ENCODE results near the gene LEMD1.

Gene LEMD1

GRCh38 chr1:205343431-205344065, 78.3 kb downstream of the LEMD1 start:
- Mint-ChIP-seq H3K9me3 (no peaks in the 10 kb centered on the region), H3K4me3 (peak overlapping the region in 1 of 3 experiments; percentile 67), H3K4me1 (peaks cover 9% of the 10 kb centered on the region), H3K36me3 (ENCODE audit: low read depth) (no peaks in the 10 kb centered on the region), H3K27me3 (ENCODE audit: low read depth) (peaks cover 69% of the 10 kb centered on the region), H3K27ac (no peak overlapping the region)
- TF ChIP-seq CTCF (IDR thresholded peaks at IDR 0.05; ENCODE audit: unreplicated experiment in 3 of 3) = peak; percentile 17 to 37 (median 20)

GRCh38 chr1:205342986-205343385, 78.9 kb downstream of the LEMD1 start:
- H3K27me3 Mint-ChIP-seq (ENCODE audit: low read depth) = peaks cover 71% of the 10 kb centered on the region
- H3K9me3 Mint-ChIP-seq = no peaks in the 10 kb centered on the region
- peak overlapping the region; percentile 56 to 68 (median 61) for H3K4me3 Mint-ChIP-seq
- peaks cover 9% of the 10 kb centered on the region for H3K4me1 Mint-ChIP-seq
- H3K27ac Mint-ChIP-seq = no peak overlapping the region
- no peaks in the 10 kb centered on the region for H3K36me3 Mint-ChIP-seq (ENCODE audit: low read depth)
- TF ChIP-seq CTCF (IDR thresholded peaks at IDR 0.05; ENCODE audit: unreplicated experiment in 3 of 3) = no peak

GRCh38 chr1:205340676-205341075, 81.2 kb downstream of the LEMD1 start:
- no peak overlapping the region for H3K27ac Mint-ChIP-seq
- H3K27me3 Mint-ChIP-seq (ENCODE audit: low read depth) = peaks cover 63% of the 10 kb centered on the region
- no peaks in the 10 kb centered on the region for H3K36me3 Mint-ChIP-seq (ENCODE audit: low read depth)
- H3K4me3 Mint-ChIP-seq = no peak overlapping the region
- peaks cover 9% of the 10 kb centered on the region for H3K4me1 Mint-ChIP-seq
- no peak for TF ChIP-seq CTCF (IDR thresholded peaks at IDR 0.05; ENCODE audit: unreplicated experiment in 3 of 3)
- no peaks in the 10 kb centered on the region for H3K9me3 Mint-ChIP-seq

- Mint-ChIP-seq H3K36me3 (ENCODE audit: low read depth) (no peaks in the 10 kb centered on the region), H3K9me3 (no peaks in the 10 kb centered on the region), H3K4me1 (peaks cover 5% of the 10 kb centered on the region), H3K27ac (no peak overlapping the region), H3K27me3 (ENCODE audit: low read depth) (peaks cover 53% of the 10 kb centered on the region), H3K4me3 (no peak overlapping the region)
- no peak for TF ChIP-seq CTCF (IDR thresholded peaks at IDR 0.05; ENCODE audit: unreplicated experiment in 3 of 3)
These were observed 82.1 kb downstream of the LEMD1 start for GRCh38 chr1:205339717-205340116.

GRCh38 chr1:205339197-205339702, 82.6 kb downstream of the LEMD1 start:
- Mint-ChIP-seq H3K4me1 (peaks cover under 1% of the 10 kb centered on the region), H3K9me3 (no peaks in the 10 kb centered on the region), H3K27ac (no peak overlapping the region), H3K36me3 (ENCODE audit: low read depth) (no peaks in the 10 kb centered on the region), H3K4me3 (no peak overlapping the region), H3K27me3 (ENCODE audit: low read depth) (peaks cover 49% of the 10 kb centered on the region)
- no peak for TF ChIP-seq CTCF (IDR thresholded peaks at IDR 0.05; ENCODE audit: unreplicated experiment in 3 of 3)

GRCh38 chr1:205338011-205338410, 83.8 kb downstream of the LEMD1 start:
- no peak for TF ChIP-seq CTCF (IDR thresholded peaks at IDR 0.05; ENCODE audit: unreplicated experiment in 3 of 3)
- Mint-ChIP-seq H3K27ac (no peak overlapping the region), H3K27me3 (ENCODE audit: low read depth) (peaks cover 43% of the 10 kb centered on the region), H3K4me1 (no peaks in the 10 kb centered on the region), H3K36me3 (ENCODE audit: low read depth) (no peaks in the 10 kb centered on the region), H3K4me3 (no peak overlapping the region), H3K9me3 (no peaks in the 10 kb centered on the region)

All from nephron (organoid).